Spleen (tissue), 7 donors: ENCODE measurements around the gene LPIN3.

ENCODE experiments used
- CTCF ChIP-seq, 11 experiments: fragments of 200-600 bp in 7 of 11; fragments of 450-650 bp in 4 of 11; sonication (generic) in 4 of 11; IDR thresholded peaks in 8 of 11; conservative IDR thresholded peaks in 3 of 11; 1 replicate in 7 of 11; 2 replicates in 4 of 11; pipeline versions ENCODE4 v1.4.0 to v1.8.0; 2016 to 2021; ENCODE audit warnings: antibody characterized with exemption in 11 of 11, inconsistent platforms in 4 of 11, mild to moderate bottlenecking in 1 of 11
- POLR2AphosphoS5 ChIP-seq, 3 donors: sonication (generic); formaldehyde crosslinking; IDR thresholded peaks; one replicate each; pipeline ENCODE4 v1.5.1; 2017; ENCODE audit warnings: antibody characterized with exemption in 3 of 3
- donor health status: DM: no; HTN: no; CAD: no; lungs with moderate emphysema.
- donor health status: DM: no; HTN: no; CAD: no.
- donor health status: DM: no; HTN: no; CAD: no.

- TF ChIP-seq CTCF (IDR thresholded peaks at IDR 0.05 in 8 of 11, conservative IDR thresholded peaks at IDR 0.05 in 3 of 11), result no peak
- no peak for TF ChIP-seq POLR2AphosphoS5 (IDR thresholded peaks at IDR 0.05)
Observed at GRCh38 chr20:41373931-41374920, 33.6 kb downstream of the LPIN3 start.
